PC-9 (cell line): Measurements from ENCODE around the gene RNU5D-1. TPM values are rescaled to one million over a fixed set of nuclear protein-coding genes. Genes with fewer than 3 reads are reported as not detected.

Experiments used
- BruUV-seq: library from RNA; stranded (reverse); fragments of 400-500 nt; replicated peaks from 2 replicates; lab custom pipeline; 2021; lab: Mats Ljungman, UMichigan
- CTCF ChIA-PET: fragments of 300-600 bp; sonication (Branson Sonifier 250); formaldehyde crosslinking; loops from one replicate; lab custom pipeline; 2022; ENCODE audit warnings: antibody characterized with exemption; lab: Charles Lee
- POLR2A ChIA-PET: fragments of 300-600 bp; sonication (Branson Sonifier 250); formaldehyde crosslinking; loops from one replicate; lab custom pipeline; 2022; ENCODE audit warnings: antibody characterized with exemption; ENCODE audit not compliant: unreplicated experiment; lab: Charles Lee
- DNase-seq, 2 experiments: peaks; one replicate each; pipeline versions ENCODE4 v3.0.0 to v3.0.0-alpha.2; 2015 to 2022; ENCODE audit warnings: mixed read lengths in 1 of 2
- H2AFZ ChIP-seq: fragments of 200-600 bp; sonication (generic); 2 replicates; pipeline ENCODE4 v1.8.1; 2017; ENCODE audit warnings: antibody characterized with exemption
- H3F3A ChIP-seq: fragments of 200-600 bp; sonication (generic); 2 replicates; pipeline ENCODE4 v1.8.1; 2017; ENCODE audit warnings: antibody characterized with exemption, mild to moderate bottlenecking, low read depth; ENCODE audit not compliant: insufficient read depth
- H3K27ac ChIP-seq: fragments of 200-600 bp; sonication (generic); 2 replicates; pipeline ENCODE4 v1.6.1; 2016; ENCODE audit warnings: mixed run types
- H3K27me3 ChIP-seq: fragments of 200-600 bp; sonication (generic); 2 replicates; pipeline ENCODE4 v1.6.1; 2016; ENCODE audit warnings: low read depth, mixed run types; ENCODE audit not compliant: insufficient read depth
- H3K36me3 ChIP-seq: fragments of 200-600 bp; sonication (generic); 2 replicates; pipeline ENCODE4 v1.6.1; 2016; ENCODE audit warnings: low read depth, mixed run types
- H3K4me1 ChIP-seq: fragments of 200-600 bp; sonication (generic); replicated peaks from 2 replicates; pipeline ENCODE4 v1.6.1; 2016; ENCODE audit warnings: mixed run types; ENCODE audit not compliant: insufficient read depth
- H3K4me2 ChIP-seq: fragments of 200-600 bp; sonication (generic); 2 replicates; pipeline ENCODE4 v1.6.1; 2017; ENCODE audit warnings: mixed run types
- H3K4me3 ChIP-seq: fragments of 200-600 bp; sonication (generic); 2 replicates; pipeline ENCODE4 v1.6.1; 2016; ENCODE audit warnings: mixed run types
- H3K79me2 ChIP-seq: fragments of 200-600 bp; sonication (generic); 2 replicates; pipeline ENCODE4 v1.6.1; 2017; ENCODE audit warnings: low read depth, mixed run types
- H3K9me2 ChIP-seq: fragments of 200-600 bp; sonication (generic); 2 replicates; pipeline ENCODE4 v1.8.1; 2017; ENCODE audit warnings: mild to moderate bottlenecking; ENCODE audit not compliant: insufficient read depth
- H3K9me3 ChIP-seq: fragments of 200-600 bp; sonication (generic); 2 replicates; pipeline ENCODE4 v1.8.1; 2016; ENCODE audit warnings: low read depth; ENCODE audit not compliant: insufficient read depth
- H4K20me1 ChIP-seq: fragments of 200-600 bp; sonication (generic); 2 replicates; pipeline ENCODE4 v1.8.1; 2017; ENCODE audit not compliant: insufficient read depth
- EZH2 ChIP-seq: fragments of 200-600 bp; sonication (generic); IDR thresholded peaks from 2 replicates; pipeline ENCODE4 v1.8.0; 2017; ENCODE audit warnings: antibody characterized with exemption, low read depth
- intact Hi-C: fragments of 100-400 bp; cut with micrococcal nuclease; formaldehyde crosslinking; loops from one replicate; pipeline ENCODE4 v1.10.0; 2022; ENCODE audit not compliant: unreplicated experiment
- total RNA-seq: library from RNA; stranded (reverse); gene quantifications from 2 replicates; pipeline ENCODE4 v1.2.3, GENCODE V29; 2021
- TF ChIP-seq, protein P1 (sequence below): fragments of 200-600 bp; sonication (generic); conservative IDR thresholded peaks from 2 replicates; pipeline ENCODE4 v1.6.1; 2017; ENCODE audit warnings: mixed run types, antibody characterized with exemption, mild to moderate bottlenecking, moderate library complexity

The RNU5D-1 gene
- total RNA-seq, 1 experiment from 2014 or later, result not detected

DNA sequence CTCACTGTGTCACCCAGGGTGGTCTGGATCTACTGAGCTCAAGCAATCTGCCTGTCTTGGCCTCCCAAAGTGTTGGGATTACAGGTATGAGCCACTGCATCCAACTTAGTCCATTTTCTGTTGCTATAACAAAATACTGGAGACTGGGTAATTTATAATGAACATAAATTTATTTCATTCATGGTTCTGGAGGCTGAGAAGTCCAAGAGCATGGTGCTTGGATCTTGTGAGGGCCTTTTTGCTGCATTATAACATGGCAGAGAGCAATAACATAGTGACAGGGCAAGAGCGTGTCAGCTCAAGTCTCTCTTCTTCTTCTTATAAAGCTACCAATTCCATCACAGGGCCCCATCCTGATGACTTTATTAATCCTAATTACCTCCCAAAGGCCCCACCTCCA, 5.0 kb upstream of the RNU5D-1 start:
- no peak for TF ChIP-seq EZH2
- TF ChIP-seq, protein P1, sequence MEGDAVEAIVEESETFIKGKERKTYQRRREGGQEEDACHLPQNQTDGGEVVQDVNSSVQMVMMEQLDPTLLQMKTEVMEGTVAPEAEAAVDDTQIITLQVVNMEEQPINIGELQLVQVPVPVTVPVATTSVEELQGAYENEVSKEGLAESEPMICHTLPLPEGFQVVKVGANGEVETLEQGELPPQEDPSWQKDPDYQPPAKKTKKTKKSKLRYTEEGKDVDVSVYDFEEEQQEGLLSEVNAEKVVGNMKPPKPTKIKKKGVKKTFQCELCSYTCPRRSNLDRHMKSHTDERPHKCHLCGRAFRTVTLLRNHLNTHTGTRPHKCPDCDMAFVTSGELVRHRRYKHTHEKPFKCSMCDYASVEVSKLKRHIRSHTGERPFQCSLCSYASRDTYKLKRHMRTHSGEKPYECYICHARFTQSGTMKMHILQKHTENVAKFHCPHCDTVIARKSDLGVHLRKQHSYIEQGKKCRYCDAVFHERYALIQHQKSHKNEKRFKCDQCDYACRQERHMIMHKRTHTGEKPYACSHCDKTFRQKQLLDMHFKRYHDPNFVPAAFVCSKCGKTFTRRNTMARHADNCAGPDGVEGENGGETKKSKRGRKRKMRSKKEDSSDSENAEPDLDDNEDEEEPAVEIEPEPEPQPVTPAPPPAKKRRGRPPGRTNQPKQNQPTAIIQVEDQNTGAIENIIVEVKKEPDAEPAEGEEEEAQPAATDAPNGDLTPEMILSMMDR, result no peak
- H3K79me2 ChIP-seq, result peaks cover 17% of the 10 kb centered on the region
- no peak overlapping the region for H3K4me3 ChIP-seq
- ChIA-PET CTCF (no interaction called here), POLR2A (interaction anchor here (0.7 kb wide), 1 partner anchor 962 kb away, joined by 4 read pairs; no protein-coding TSS in a partner anchor)
- intact Hi-C loops, result loop anchor here (10.0 kb wide), 2 partner anchors 69 to 849 kb away; partner anchors contain the start of genes BTBD19, DYNLT4, NASP and PLK3
- H3K9me2 ChIP-seq, result no peaks in the 10 kb centered on the region
- peaks cover 29% of the 10 kb centered on the region for H3K4me1 ChIP-seq
- no peaks in the 10 kb centered on the region for H3K27me3 ChIP-seq
- H4K20me1 ChIP-seq, result no peaks in the 10 kb centered on the region
- peaks cover 46% of the 10 kb centered on the region for H3F3A ChIP-seq
- H3K4me2 ChIP-seq, result no peak overlapping the region
- H3K36me3 ChIP-seq, result no peaks in the 10 kb centered on the region
- DNase-seq, result no peak
- no peak overlapping the region for H2AFZ ChIP-seq
- no TSS peak for BruUV-seq
- no peaks in the 10 kb centered on the region for H3K9me3 ChIP-seq
- H3K27ac ChIP-seq, result no peak overlapping the region

DNA sequence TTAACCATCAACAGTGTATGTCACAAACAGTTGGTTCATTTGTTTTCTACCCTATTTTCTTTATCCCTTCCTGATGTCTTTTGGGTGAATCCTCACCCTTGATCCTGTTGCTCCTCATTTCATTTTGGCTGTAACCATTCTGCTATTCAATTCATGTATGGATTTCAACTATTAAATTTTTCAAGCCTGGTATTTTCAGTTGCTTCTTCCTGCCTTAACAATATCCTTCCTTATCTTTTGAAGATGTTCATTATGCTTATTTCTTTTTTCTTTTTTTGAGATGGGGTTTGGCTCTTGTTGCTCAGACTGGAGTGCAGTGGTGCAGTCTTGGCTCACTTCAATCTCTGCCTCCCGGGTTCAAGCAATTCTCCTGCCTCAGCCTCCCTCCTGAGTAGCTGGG, 2.8 kb upstream of the RNU5D-1 start:
- ChIA-PET CTCF (interaction anchor here (0.6 kb wide), 1 partner anchor 532 kb away, joined by 13 read pairs; no protein-coding TSS in a partner anchor), POLR2A (interaction anchor here (0.6 to 0.9 kb wide), 2 partner anchors 12 to 786 kb away, joined by 3 to 5 read pairs; no protein-coding TSS in a partner anchor)
- Histone ChIP-seq H3K27ac (no peak overlapping the region), H3K4me3 (no peak overlapping the region), H3F3A (peaks cover 62% of the 10 kb centered on the region), H3K27me3 (no peaks in the 10 kb centered on the region), H3K4me2 (no peak overlapping the region; the same call in 1 of the 2 replicates), H3K9me3 (no peaks in the 10 kb centered on the region), H3K36me3 (no peaks in the 10 kb centered on the region), H3K4me1 (peaks cover 39% of the 10 kb centered on the region), H2AFZ (no peak overlapping the region), H3K79me2 (no peaks in the 10 kb centered on the region), H4K20me1 (no peaks in the 10 kb centered on the region), H3K9me2 (no peaks in the 10 kb centered on the region)
- TF ChIP-seq, protein P1, result no peak
- TF ChIP-seq EZH2, result no peak
- DNase-seq, result no peak
- intact Hi-C loops, result loop anchor here (10.0 kb wide), 2 partner anchors 71 to 851 kb away; partner anchors contain the start of genes BTBD19, DYNLT4, NASP and PLK3
- BruUV-seq, result no TSS peak

DNA sequence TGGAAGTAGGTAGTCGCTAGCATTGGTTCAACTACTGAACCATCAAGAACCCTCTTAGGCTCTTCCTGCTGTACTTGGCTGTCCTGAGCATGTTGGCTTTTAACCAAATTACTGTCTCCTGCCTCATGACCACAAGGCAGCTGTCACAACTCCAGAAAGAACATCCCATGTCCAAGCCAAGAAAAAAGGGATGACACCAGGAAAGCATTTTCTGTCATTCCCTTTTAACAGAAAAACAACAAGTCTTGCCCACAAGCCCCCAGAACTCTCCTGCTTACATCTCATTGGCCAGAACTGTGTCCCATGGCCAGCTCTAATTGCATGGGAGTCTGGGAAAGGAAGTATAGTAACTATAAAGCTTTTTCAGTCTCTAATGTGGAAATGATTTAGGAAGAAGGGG, 2.4 kb upstream of the RNU5D-1 start:
- H2AFZ ChIP-seq, result no peak overlapping the region
- POLR2A ChIA-PET, result interaction anchor here (0.6 to 0.9 kb wide), 2 partner anchors 12 to 42 kb away, joined by 3 read pairs; partner anchors contain the start of gene RPS8

More for the DNA sequence above, 2.4 kb upstream of the RNU5D-1 start:
- no TSS peak for BruUV-seq
- H3K79me2 ChIP-seq, result no peaks in the 10 kb centered on the region
- H3F3A ChIP-seq, result peaks cover 65% of the 10 kb centered on the region
- peaks cover 39% of the 10 kb centered on the region for H3K4me1 ChIP-seq
- no peaks in the 10 kb centered on the region for H3K27me3 ChIP-seq
- no peaks in the 10 kb centered on the region for H3K9me3 ChIP-seq
- H3K9me2 ChIP-seq, result no peaks in the 10 kb centered on the region
- H3K4me2 ChIP-seq, result no peak overlapping the region; the same call in 1 of the 2 replicates
- DNase-seq, result no peak
- H4K20me1 ChIP-seq, result no peaks in the 10 kb centered on the region
- H3K36me3 ChIP-seq, result no peaks in the 10 kb centered on the region
- CTCF ChIA-PET, result interaction anchor here (0.6 to 0.8 kb wide), 2 partner anchors 533 to 570 kb away, joined by 13 to 15 read pairs; no protein-coding TSS in a partner anchor
- TF ChIP-seq, protein P1, result no peak
- H3K27ac ChIP-seq, result peak overlapping the region; percentile 98; the same call in 1 of the 2 replicates
- intact Hi-C loops, result loop anchor here (10.0 kb wide), 2 partner anchors 71 to 851 kb away; partner anchors contain the start of genes BTBD19, DYNLT4, NASP and PLK3
- H3K4me3 ChIP-seq, result no peak overlapping the region
